ENCODE measurements around the gene C1QTNF6. TPM values are rescaled to one million over a fixed set of nuclear protein-coding genes. Genes with fewer than 3 reads are reported as not detected.

Gene C1QTNF6
- total and polyA plus RNA-seq, 4 donors = 3.1 to 4.5 (median 4.0) TPM

DNA sequence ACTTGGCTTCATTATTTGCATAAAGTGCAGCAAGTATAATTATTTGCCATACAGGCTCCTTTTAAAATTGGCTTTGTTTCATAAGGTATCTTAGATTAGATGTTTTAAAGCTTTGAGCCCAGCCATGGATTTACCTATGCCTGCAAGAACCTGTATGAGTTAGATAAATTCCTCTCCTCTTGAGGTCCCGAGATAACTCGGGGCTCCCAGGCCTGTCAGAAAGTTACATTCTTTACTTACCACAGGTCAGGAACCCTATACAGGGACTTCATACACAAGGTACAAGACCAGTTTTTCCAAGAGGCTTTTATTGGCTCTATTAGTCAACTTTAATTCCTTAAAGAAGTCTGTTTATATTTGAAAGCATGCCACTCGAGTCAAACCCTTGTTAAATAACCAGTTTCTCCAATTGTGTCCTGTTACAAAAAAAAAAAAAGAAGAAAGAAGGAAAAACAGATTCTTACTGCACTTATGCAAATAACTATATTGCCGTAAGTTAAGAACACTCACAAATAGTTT is 2.3 kb upstream of the C1QTNF6 start:
- peaks cover 0 to 4% (median 0%) of the 10 kb centered on the region in 4 donors for H3K36me3 ChIP-seq (ENCODE audit: control insufficient read depth in 4 of 4, insufficient read depth in 3 of 4, low read depth in 1 of 4, low read length in 3 of 4)
- 71% methylated on average over 4 of the region's 4 CpGs for WGBS
- H3K9ac ChIP-seq (ENCODE audit: low read depth in 1 of 2, low read length in 2 of 2) = no peak overlapping the region
- no peaks in the 10 kb centered on the region for H3K27me3 ChIP-seq (ENCODE audit: control insufficient read depth in 4 of 4, insufficient read depth in 4 of 4, low read length in 3 of 4)
- TF ChIP-seq YY1 (IDR thresholded peaks at IDR 0.05) = no peak
- TF ChIP-seq, protein P1, sequence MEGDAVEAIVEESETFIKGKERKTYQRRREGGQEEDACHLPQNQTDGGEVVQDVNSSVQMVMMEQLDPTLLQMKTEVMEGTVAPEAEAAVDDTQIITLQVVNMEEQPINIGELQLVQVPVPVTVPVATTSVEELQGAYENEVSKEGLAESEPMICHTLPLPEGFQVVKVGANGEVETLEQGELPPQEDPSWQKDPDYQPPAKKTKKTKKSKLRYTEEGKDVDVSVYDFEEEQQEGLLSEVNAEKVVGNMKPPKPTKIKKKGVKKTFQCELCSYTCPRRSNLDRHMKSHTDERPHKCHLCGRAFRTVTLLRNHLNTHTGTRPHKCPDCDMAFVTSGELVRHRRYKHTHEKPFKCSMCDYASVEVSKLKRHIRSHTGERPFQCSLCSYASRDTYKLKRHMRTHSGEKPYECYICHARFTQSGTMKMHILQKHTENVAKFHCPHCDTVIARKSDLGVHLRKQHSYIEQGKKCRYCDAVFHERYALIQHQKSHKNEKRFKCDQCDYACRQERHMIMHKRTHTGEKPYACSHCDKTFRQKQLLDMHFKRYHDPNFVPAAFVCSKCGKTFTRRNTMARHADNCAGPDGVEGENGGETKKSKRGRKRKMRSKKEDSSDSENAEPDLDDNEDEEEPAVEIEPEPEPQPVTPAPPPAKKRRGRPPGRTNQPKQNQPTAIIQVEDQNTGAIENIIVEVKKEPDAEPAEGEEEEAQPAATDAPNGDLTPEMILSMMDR (IDR thresholded peaks at IDR 0.05; ENCODE audit: low read depth, low read length, missing input control) = no peak
- no peak for TF ChIP-seq HNF4G (IDR thresholded peaks at IDR 0.05)
- no peak for TF ChIP-seq EGR1 (IDR thresholded peaks at IDR 0.05; ENCODE audit: low read depth in 2 of 2)
- no peak for TF ChIP-seq RXRA (IDR thresholded peaks at IDR 0.05)
- no peak for TF ChIP-seq GABPA (IDR thresholded peaks at IDR 0.05 in 1 of 2, conservative IDR thresholded peaks at IDR 0.05 in 1 of 2)
- TF ChIP-seq, protein P2, sequence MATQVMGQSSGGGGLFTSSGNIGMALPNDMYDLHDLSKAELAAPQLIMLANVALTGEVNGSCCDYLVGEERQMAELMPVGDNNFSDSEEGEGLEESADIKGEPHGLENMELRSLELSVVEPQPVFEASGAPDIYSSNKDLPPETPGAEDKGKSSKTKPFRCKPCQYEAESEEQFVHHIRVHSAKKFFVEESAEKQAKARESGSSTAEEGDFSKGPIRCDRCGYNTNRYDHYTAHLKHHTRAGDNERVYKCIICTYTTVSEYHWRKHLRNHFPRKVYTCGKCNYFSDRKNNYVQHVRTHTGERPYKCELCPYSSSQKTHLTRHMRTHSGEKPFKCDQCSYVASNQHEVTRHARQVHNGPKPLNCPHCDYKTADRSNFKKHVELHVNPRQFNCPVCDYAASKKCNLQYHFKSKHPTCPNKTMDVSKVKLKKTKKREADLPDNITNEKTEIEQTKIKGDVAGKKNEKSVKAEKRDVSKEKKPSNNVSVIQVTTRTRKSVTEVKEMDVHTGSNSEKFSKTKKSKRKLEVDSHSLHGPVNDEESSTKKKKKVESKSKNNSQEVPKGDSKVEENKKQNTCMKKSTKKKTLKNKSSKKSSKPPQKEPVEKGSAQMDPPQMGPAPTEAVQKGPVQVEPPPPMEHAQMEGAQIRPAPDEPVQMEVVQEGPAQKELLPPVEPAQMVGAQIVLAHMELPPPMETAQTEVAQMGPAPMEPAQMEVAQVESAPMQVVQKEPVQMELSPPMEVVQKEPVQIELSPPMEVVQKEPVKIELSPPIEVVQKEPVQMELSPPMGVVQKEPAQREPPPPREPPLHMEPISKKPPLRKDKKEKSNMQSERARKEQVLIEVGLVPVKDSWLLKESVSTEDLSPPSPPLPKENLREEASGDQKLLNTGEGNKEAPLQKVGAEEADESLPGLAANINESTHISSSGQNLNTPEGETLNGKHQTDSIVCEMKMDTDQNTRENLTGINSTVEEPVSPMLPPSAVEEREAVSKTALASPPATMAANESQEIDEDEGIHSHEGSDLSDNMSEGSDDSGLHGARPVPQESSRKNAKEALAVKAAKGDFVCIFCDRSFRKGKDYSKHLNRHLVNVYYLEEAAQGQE (IDR thresholded peaks at IDR 0.05) = no peak
- no peak for TF ChIP-seq NR2F2 (IDR thresholded peaks at IDR 0.05)
- TF ChIP-seq FOXA2 (IDR thresholded peaks at IDR 0.05) = no peak
- TF ChIP-seq SP1 (IDR thresholded peaks at IDR 0.05) = no peak
- TF ChIP-seq JUND (IDR thresholded peaks at IDR 0.05) = no peak
- TF ChIP-seq, protein P3, sequence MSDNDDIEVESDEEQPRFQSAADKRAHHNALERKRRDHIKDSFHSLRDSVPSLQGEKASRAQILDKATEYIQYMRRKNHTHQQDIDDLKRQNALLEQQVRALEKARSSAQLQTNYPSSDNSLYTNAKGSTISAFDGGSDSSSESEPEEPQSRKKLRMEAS (IDR thresholded peaks at IDR 0.05) = no peak
- TF ChIP-seq, protein P4, sequence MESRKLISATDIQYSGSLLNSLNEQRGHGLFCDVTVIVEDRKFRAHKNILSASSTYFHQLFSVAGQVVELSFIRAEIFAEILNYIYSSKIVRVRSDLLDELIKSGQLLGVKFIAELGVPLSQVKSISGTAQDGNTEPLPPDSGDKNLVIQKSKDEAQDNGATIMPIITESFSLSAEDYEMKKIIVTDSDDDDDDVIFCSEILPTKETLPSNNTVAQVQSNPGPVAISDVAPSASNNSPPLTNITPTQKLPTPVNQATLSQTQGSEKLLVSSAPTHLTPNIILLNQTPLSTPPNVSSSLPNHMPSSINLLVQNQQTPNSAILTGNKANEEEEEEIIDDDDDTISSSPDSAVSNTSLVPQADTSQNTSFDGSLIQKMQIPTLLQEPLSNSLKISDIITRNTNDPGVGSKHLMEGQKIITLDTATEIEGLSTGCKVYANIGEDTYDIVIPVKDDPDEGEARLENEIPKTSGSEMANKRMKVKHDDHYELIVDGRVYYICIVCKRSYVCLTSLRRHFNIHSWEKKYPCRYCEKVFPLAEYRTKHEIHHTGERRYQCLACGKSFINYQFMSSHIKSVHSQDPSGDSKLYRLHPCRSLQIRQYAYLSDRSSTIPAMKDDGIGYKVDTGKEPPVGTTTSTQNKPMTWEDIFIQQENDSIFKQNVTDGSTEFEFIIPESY (IDR thresholded peaks at IDR 0.05) = no peak
- no peak for TF ChIP-seq TAF1 (conservative IDR thresholded peaks at IDR 0.05)
- no peak for TF ChIP-seq FOXA1 (IDR thresholded peaks at IDR 0.05)
- TF ChIP-seq, protein P5, sequence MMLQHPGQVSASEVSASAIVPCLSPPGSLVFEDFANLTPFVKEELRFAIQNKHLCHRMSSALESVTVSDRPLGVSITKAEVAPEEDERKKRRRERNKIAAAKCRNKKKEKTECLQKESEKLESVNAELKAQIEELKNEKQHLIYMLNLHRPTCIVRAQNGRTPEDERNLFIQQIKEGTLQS (IDR thresholded peaks at IDR 0.05) = no peak
- TF ChIP-seq RAD21 (IDR thresholded peaks at IDR 0.05) = no peak
- TF ChIP-seq HNF4A (conservative IDR thresholded peaks at IDR 0.05) = no peak
- no peak overlapping the region for H3K4me3 ChIP-seq (ENCODE audit: low read depth in 1 of 3, low read length in 3 of 3)
- peaks cover 7 to 31% (median 16%) of the 10 kb centered on the region in 4 donors for H3K4me1 ChIP-seq (ENCODE audit: control insufficient read depth in 4 of 4, insufficient read depth in 4 of 4, low read length in 3 of 4)
- no peak overlapping the region for H3K27ac ChIP-seq (ENCODE audit: low read depth in 1 of 2, low read length in 2 of 2)
- H3K9me3 ChIP-seq (ENCODE audit: control insufficient read depth in 4 of 4, low read length in 3 of 4) = no peaks in the 10 kb centered on the region
- no peak for DNase-seq (ENCODE audit: low spot score)
